ENCODE data around the gene PRR11. TPM values are rescaled to one million over a fixed set of nuclear protein-coding genes. Genes with fewer than 3 reads are reported as not detected.
"Not testable (repeated sequence)": the region's sequence is repeated elsewhere in the genome, so short reads cannot be mapped to it uniquely, and the experiment has no call there.

PRR11 gene
- total and polyA plus RNA-seq, 2 of the 8 experiments (the other 6 are each of a cell fraction or from before 2014, with no cell fraction given): 32.7 to 83.0 TPM

- H3K14ac ChIP-seq (ENCODE audit: insufficient read length); H3K4me2 ChIP-seq (ENCODE audit: insufficient read depth in 1 of 2, low read depth in 2 of 2, low read length in 2 of 2); H3K56ac ChIP-seq (replicated peaks; ENCODE audit: insufficient read length, low read depth, low read length); H3K36me3 ChIP-seq (ENCODE audit: control insufficient read depth in 2 of 4, insufficient read depth in 4 of 4, low read length in 3 of 4); H3K9ac ChIP-seq (replicated peaks in 1 of 4; ENCODE audit: extremely low read depth in 1 of 4, low read depth in 3 of 4, low read length in 3 of 4); CTCF ChIA-PET (ENCODE audit: partially characterized antibody); H4K91ac ChIP-seq (replicated peaks; ENCODE audit: insufficient read length, low read length); H2BK15ac ChIP-seq (ENCODE audit: low read length); H2BK12ac ChIP-seq (ENCODE audit: low read depth, low read length); H3K23ac ChIP-seq (ENCODE audit: insufficient read length); H2BK20ac ChIP-seq (ENCODE audit: low read length); H3K27ac ChIP-seq (ENCODE audit: low read depth, low read length); H3K4me1 ChIP-seq (replicated peaks in 1 of 4; ENCODE audit: control insufficient read depth in 3 of 4, insufficient read depth in 4 of 4, low read length in 3 of 4); H2BK120ac ChIP-seq (replicated peaks; ENCODE audit: low read depth, low read length); H4K8ac ChIP-seq (ENCODE audit: extremely low read depth, insufficient read depth, low read length); H3K79me1 ChIP-seq (ENCODE audit: low read depth, low read length); H3K27me3 ChIP-seq (replicated peaks in 1 of 4; ENCODE audit: control insufficient read depth in 3 of 4, extremely low read depth in 1 of 4, insufficient read depth in 3 of 4, low read length in 3 of 4); H3K18ac ChIP-seq (ENCODE audit: extremely low read depth, low read length); H2BK5ac ChIP-seq (ENCODE audit: low read depth, low read length); H3K9me3 ChIP-seq (ENCODE audit: insufficient read depth in 2 of 2, low read depth in 1 of 2, low read length in 1 of 2); DNase-seq (ENCODE audit: low read depth in 1 of 2, low spot score in 2 of 2); H3K4me3 ChIP-seq (ENCODE audit: extremely low read depth in 1 of 4, insufficient read depth in 2 of 4, low read depth in 3 of 4, low read length in 4 of 4); H3K4ac ChIP-seq (replicated peaks; ENCODE audit: insufficient read length, low read depth, low read length); H2AFZ ChIP-seq (ENCODE audit: low read length); FAIRE-seq; H4K20me1 ChIP-seq (replicated peaks in 1 of 2; ENCODE audit: control insufficient read depth in 1 of 2, insufficient read depth in 2 of 2, low read length in 2 of 2); H4K5ac ChIP-seq (ENCODE audit: insufficient read length, low read depth, low read length); H3K23me2 ChIP-seq (ENCODE audit: low read depth, low read length); H2AK5ac ChIP-seq (ENCODE audit: low read depth, low read length): not testable (repeated sequence)
- H3K79me2 ChIP-seq (ENCODE audit: control insufficient read depth in 1 of 2, insufficient read depth in 2 of 2, low read length in 2 of 2): peaks cover 0 to 84% of the 10 kb centered on the region in 2 experiments; a peak in 2 of 4 replicates
- 83% methylated on average over 10 of the region's 10 CpGs; no CpG with 5 or more reads in 1 of the 2 experiments for WGBS, 2 experiments (ENCODE audit: extremely low coverage in 1 of 2, insufficient coverage in 1 of 2, insufficient read length in 1 of 2, insufficient replicate concordance in 2 of 2, low coverage in 1 of 2, low lambda C conversion rate in 2 of 2, missing lambda C conversion rate in 1 of 2)
- peak; percentile 52; the same call in 1 of the 2 replicates for TF ChIP-seq CEBPB (IDR thresholded peaks at IDR 0.05; ENCODE audit: low read depth, low read length)
- POLR2A ChIA-PET (ENCODE audit: partially characterized antibody): interaction anchor here (0.5 to 1.0 kb wide), 3 partner anchors 8 to 725 kb away, joined by 3 read pairs; no protein-coding TSS in a partner anchor
These were observed 17.2 kb upstream of the PRR11 start for GRCh38 chr17:59138339-59138738.

Measured in H1 (cell line).